Measurements from ENCODE around the gene PXN.

- TF ChIP-seq EZH2 (IDR thresholded peaks at IDR 0.05; ENCODE audit: insufficient read depth, poor library complexity, severe bottlenecking) (no peak), EZH2phosphoT487 (IDR thresholded peaks at IDR 0.05; ENCODE audit: insufficient read depth, low read depth) (no peak)
Observed at GRCh38 chr12:120162763-120163162, 102.8 kb downstream of the PXN start.

Data from GM23248 (cell line).